GM21723 (cell line): Measurements from ENCODE around the gene METTL16.

Experiments
- ATAC-seq: cut with Tn5 transposase; IDR thresholded peaks from one replicate; pipeline ENCODE4 v1.9.1; 2021; ENCODE audit warnings: mild to moderate bottlenecking, moderate library complexity; ENCODE audit not compliant: unreplicated experiment

The METTL16 gene

DNA sequence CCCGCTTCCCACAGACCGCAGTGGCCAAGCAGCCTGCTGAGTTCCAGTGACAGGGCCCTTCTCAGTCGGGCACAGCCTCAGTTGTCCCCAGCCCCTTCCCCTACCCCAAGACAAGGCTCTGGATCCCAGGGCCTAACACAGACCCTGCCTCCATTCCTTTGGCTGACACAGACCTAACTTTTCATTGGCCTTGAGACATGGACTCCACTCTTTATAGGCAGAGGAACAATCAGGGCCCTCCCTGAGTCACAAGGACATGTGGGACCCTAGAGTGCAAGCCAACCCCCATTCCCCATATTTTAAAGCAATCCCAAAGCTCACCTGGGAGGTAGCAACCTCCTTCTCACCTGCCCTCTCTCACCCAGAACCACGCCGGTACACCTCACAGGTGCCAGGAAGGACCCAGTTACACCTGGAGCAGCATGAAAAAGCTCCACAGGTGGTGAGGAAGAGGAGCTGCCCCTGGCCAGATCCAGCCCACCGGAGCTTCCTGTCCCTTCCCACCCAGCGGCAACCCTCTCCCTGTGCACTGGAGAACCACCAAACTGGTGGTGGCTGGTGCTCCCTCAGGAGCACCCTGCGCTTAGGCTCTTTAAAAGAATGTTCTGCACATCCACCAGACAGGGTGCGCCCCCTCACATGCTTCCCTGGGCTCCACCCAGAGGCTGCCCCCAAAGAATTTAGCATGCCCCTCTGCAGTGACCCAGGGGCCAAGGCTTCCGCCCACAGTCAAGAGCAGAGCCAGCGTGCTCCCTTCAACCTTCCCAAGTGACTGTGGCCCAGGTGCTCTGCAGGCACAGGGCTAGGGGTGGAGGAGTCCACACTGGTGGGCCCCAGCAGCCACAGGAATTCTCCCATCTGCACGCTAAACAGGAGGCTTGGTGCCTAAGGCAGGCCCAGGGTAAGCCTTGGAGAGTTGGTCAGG is 114.2 kb downstream of the METTL16 start:
- no peak for ATAC-seq

DNA sequence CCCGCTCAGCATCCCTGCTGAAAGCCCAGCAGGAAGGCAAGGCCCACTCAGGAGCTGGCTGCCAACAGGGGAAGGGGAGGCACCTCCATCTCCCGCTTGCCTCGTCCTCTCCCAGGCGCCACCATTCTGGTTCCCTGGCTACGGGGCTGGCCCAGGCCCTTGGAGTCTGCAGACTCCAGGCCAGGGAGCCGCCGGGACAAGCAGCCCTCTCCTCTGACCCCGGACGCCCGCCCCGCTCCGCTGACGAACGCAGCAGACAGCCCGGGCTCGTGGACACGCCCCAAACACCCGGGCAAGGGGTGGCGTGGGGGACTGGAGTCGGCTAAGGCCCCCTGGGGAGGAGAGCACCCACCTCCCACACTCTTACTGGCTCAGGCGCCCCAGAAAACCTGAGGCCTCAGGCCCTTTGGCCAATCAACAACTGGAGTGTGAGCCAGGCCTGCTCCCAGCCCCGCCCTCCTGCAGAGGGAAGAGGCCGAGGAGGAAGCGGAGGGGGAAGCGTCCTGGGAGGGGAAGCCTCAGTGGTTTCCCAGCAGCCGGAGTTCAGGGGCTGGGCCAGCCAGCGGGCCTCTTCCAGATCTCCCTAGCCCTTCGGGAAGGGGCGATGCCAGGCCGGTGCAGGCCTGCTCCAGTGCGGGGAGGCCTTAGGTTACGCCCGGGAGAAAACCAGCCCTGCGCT is 115.0 kb downstream of the METTL16 start:
- no peak for ATAC-seq

DNA sequence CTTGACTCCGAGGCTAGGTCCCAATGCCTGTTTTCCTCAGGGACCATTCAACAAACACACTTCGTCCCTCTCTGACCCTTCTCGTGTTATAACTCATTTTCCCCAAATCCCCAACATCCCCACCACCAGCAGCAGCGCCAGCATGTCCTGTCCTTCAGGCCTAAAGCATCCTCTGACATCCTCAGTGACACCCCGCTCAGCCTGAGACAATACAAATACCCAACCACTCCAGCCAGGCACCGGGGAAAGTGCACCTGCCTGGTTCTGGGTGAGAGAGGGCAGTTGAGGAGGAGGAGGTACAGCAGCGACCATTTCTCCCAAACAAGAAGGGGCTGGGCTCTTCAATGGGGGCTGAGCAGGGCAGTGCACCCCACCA is 115.5 kb downstream of the METTL16 start:
- ATAC-seq = no peak

DNA sequence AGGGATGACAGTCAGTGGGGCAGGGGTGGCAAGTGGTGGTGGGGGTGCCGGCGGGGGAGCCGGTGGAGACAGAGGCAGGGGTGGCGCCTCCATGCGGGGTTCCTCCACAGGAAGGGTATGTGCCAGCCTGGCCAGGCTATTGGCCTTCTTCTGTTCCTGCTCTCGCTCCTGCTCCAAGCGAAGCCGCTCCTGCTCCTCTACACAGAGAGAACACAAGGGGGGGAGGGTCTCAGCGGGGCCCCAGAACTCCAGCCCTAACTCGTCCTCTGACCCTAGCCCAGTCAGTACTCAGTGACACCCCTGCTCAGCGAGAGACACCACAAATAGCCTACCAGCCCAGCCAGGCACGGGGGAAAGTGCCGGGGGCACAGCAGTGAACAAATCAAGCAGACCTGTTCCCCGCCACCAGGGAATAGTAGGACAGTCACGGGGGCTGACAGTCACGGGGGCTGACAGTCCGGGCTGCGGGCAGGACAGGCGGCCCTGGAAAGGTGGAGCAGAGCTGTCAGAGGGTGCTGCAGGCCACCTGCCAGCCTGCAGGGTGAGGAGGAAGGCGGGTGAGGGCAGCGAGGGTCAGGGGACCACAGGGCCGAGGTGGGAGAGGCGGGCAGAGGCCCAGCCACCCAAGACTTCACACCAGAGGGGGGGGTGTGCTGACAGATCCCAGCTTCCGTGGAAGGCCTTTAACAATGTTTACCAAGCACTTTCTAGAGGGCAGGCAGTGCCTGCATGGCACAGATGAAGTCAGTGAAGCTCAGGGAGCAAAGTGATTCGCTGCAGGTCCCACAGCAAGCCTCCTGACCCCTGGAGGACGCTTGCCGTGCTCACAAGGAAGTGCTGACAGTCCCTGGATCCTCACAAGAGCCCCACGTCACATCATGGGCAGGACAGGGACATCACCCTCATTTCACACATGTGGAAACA is 116.2 kb downstream of the METTL16 start:
- ATAC-seq = no peak

DNA sequence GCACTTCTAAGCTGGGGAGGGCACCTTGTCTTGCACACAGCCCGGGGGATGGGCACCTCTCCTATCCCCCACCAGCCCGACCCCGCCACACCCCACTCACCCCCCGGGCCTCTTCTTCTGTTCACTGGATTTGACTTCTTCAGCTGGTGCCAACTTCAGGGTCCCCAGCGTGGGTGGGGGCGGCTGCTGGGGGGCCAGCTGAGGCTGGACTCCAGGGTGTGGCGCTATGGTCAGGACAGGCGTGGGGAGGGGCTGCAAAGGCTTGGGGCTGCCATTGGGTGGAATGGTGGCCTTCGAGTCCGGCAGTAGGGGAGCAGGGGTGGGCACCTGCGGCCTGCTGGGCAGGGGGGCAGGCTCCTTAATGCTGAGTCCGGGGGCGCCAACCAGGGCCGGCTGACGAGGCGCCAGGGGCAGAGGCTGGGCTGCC is 116.9 kb downstream of the METTL16 start:
- no peak for ATAC-seq

DNA sequence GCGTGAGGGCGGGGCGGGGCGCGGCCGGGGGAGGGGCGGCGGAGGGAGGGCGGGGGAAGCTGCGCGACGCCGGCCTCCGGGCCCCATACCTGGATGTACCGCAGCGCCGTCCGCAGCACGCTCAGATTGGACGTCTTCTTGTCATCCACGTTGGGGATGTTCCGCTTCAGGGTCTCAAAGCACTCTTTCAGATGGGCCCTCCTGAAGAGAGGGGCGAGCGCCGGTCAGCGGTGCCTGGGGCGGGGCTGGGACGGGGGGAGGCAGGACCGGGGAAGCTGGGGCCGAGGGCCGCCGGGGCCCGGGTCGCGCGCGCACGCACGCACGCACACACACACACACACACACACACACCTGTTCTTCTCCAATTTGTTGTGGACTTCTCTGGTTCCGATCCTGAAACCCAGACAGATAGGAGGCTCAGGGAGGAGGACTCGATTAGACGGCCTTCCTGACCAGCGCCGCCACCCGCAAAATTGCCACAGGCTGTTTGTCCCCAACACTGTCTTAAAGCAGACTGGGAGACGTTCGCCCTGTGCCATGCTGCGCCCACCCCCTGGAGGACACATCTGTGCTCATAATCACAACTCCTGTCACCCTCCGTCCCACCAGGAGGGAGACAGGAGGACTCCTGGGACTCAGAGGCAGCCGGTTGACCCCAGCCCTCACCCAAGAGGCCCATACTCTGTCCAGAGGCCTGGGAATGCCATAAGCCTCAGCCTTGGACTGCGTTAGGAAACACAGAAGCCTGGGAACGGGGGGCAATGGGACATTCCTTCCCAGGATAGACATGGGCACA is 117.5 kb downstream of the METTL16 start:
- ATAC-seq = no peak

DNA sequence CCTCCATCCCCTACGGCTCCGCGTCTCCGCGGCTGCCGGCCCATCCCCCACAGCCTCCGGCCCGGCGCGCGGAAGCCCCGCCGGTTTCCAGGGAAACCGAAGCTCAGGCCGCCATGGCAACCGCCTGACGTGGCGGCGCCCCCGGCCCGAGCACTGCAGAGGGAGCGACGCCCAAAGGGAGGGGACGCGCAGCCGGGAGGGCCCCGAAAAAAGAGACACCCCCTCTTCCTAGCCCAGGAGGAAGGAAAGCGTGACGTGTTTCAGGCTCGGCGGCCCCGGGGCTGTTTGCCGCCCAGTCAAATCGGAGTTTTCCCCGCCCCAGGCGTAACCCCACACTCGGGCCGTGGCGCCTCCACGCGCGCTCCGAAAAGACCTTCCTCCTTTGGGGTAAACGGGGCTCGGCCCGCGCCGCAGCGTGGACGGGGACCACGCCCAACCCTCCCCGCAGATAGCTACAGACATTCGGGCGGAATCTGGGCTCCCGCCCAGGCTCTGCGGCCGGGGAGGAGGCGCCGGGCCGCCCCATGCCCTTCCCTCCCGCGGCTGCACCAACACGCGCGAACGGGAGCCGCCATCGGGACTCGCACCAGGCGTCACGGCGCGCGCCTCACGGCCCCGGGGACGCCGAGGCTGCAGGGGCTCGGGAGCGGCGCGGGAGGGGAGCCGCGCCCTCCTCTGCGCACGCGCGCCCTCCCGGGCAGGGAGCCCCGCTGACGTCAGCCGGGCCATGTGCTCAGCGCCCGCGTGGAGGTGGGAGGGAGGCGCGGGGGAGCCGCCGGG is 118.3 kb downstream of the METTL16 start:
- peak; percentile 31 for ATAC-seq

DNA sequence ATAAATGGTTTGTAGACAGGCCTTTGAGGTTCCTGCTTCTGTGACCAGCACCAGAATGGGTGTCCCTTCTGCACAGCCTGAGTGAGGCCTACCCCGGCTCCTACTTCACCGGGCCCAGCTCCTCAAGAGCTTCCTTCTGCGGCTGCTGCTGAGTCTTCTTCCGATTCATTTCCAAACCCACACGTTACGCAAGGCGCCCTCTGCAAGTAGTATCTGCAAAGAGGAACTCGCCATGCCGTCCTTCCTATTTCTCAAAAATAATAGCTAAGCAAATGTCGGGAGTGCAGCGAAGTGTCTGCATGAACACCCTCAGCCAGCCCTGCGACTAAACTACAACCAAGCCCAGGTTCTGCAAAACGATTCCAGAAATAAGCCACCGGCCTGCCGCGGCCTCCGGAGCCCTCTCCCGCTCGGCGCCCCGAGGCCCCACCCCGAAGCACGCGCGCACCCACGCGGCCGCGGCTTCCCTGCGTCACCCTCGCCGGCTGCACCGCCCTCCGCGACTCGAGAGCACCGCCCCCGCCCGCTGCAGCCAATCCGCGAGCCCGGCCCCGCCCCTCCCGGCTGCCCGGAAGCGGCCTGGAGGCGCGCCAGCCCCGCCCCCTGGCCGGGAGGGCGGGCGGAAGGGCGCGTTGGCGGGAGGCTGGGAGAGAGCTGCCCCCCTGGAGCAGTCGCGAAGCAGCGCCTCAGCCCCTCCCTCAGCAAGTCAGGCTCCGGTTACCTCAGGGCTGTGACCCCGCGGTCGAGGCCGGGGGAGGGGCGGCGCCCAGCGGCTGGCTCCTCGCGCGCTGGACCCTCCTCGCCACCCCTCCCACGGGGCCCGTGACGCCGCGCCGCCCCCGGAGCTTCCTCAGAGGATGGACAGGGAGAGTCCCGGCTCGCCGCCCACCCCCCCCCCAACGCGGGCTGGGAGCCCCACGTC is 119.2 kb downstream of the METTL16 start:
- ATAC-seq = peak; percentile 48

DNA sequence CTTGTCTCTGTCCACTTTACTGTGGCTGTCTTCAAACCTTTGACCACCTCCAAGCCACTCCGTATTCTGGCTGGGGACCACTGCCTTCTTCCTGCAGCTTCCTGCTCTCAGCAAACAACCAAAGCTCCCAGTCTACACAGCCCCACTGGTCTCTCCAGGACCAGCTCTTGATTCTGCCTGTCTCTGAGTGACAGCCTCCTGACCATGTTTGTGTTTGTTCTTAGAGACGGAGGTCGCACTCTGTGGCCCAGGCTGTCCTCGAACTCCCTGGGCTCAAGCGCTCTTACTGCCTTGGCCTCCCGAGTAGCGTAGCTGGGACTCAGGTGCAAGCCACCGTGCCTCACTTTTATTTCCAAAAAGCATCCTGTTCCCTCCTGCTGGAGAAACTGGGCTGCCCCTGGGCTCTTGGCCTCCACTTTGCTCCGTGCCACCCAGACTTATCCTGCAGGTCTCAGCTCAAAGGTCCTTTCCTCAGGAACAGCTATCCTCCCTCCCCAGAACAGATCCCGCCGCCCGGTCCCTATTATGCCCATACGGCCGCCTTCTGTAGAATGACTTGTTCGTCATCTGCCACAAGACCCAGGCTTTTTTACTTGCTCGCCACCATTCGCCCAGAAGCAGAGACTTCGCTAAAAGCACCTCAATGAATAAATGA is 120.0 kb downstream of the METTL16 start:
- no peak for ATAC-seq

DNA sequence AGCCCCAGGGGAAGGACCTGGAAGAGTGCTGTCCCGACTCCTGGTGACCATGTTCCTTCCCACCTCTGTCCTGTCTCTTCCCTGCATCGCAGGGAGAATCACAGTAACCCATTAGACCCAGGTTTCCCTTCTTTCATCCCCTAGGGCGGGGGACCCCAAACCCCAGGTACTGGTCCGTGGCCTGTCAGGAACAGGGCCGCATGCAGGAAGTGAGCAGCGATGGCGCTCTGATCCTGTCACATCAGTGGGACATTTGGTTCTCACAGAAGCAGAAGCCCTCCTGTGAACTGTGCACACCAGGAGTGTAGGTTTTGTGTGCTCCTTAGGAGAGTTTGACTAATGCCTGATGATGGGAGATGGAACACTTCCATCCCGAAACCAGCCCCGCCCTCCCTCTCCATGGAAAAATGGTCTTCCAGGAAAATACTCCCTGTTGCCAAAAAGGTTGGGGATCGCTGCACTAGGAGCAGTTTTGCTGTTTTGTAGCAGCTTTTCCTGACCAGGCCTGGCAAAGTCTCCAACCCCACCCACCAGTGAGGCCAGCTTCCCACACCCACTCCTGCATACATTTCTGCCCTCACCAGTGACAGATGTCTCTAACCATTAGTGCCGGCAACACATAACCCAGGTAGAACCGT is 121.4 kb downstream of the METTL16 start:
- no peak for ATAC-seq

DNA sequence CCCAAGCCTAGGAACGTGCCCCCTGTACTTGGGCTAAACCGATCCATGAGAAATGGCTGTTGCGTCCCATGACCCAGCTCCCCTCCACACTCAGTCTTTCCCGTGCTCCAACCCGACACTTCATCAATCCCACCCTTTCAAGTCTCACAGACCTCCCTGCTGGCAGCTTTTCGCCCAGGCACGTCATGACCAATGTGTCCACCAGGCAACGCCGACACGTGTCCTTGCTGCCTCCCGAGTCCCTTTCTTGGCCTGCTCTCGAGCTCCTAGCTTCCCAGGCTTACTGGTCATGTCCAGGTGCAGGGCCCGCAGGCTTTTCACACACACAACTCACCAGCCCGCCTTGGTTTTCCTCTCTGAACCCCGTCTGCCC is 123.0 kb downstream of the METTL16 start:
- ATAC-seq = no peak

DNA sequence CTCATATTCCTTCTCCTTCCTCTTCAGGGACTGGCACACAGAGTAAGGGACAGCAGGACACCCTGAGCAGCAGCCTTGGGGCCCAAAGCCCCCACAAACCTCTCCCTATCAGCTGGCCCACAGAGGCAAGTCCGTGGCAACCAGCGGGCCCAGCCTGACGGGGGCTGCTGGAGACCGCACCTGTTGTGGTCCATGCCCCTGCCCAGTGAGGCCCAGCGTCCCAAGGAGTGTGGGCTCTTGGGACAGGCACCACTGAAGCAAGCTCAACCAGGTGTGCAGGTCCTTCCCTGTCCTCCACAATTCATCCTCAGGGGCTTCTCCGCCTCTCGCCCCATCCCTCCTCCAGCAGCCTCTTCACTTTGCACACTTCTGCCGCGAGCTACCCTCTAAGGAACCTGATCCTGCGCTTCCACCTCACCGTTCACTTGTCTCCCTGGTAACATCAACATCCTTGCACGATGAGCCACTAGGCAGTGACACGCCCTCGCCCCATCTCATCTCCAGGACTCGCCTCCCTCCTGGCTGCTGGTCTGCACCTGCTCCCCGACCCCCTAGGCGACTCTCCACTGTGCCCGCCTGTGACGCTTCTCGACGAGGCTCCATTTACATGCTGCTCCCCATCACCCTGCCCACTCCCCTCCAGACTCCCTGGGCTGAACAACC is 123.5 kb downstream of the METTL16 start:
- no peak for ATAC-seq

DNA sequence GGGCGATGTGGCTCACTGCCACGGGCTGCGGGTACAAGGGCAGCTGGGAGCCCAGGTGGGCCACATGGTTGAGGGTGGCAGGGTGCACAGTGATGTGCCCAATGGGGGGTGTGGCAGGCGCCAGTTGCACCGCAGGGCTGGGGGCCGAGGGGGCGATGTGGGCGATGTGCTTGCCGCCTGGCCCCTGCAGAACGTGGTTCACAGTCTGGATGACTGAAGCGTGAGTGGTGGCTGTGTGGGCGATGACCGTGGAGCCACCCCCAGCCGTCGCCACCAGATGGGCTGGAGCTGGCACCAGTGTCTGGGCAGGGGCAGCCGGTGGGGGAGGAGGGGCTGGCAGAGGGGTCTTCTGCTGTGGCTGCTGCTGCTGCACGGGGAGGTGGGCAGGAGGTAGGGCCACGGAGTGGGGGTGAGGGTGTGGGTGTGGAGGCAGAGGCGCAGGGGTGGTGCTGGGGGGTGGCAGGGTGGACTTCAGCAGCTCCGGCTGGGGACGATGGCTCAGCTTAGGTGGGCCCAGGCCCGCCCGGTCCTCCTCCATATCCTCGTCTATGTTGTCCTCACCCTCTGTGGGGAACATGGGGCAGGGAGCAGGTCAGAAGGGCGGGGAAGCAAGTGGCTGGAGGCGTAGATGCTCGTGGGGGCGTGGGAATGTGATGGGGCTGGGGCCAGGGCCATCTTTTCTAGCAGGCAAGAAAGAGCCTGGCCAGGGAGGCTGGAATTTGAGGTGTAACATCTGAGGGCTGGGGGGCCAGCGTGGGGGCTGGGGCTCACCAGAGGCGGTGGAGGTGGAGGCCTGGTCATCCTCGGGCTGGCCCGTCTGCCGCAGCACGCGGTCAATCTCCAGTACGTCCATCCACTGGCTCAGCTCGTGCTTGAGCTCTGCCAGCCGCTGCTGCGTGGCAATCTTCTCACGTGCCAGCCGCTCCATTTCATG is 124.3 kb downstream of the METTL16 start:
- no peak for ATAC-seq

DNA sequence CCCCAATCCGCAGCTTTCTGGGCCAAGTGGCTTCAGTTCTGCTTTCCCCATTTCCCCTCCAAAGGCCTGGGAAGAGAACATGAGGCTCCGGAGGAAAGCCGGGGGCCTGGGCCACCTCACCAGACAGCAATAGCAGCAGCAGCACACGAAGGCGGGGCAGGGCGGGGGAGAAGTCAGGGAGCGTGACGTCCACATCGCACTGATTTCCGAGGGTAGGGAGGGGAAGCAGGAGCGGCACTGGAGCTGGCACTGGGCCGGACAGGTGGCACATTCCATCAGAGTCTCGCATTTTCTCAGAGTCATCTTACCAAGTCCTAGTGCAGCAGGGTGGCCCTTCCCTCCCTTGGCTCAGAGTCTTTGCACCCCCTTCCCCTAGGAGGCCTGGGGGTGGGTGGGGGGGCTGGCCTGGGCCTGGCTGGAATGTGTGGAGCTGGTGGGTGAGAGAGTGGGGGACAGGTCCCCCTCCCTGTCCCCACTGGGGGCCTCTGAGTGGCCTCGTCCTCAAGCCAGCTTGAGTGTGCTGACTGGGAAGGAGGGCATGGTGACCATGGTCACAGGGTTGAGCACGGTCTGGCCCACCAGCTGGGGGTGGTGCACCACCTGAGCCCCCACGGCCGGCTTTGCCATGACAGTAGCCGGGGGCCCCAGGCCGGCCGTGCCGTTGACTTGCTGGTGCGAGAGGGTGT is 125.1 kb downstream of the METTL16 start:
- no peak for ATAC-seq
